Measurements from ENCODE around the gene UBE2I.

GRCh38 chr16:1279945-1280589 is 29.4 kb upstream of the UBE2I start:
- no peak for TF ChIP-seq CTCF (conservative IDR thresholded peaks at IDR 0.05; ENCODE audit: low read length)
- no peak for TF ChIP-seq EZH2phosphoT487 (IDR thresholded peaks at IDR 0.05; ENCODE audit: borderline replicate concordance)
